CD4-positive, alpha-beta T cell treated with Interleukin-6 for 4 hours (primary cell): ENCODE results near the gene ACSBG1.

Source experiments
- DNase-seq: peaks from one replicate; pipeline ENCODE4 v3.0.0-alpha.2; 2020; ENCODE audit warnings: mixed read lengths

ACSBG1 gene

GRCh38 chr15:78129077-78129750 lies 105.2 kb downstream of the ACSBG1 start:
- no peak for DNase-seq

- no peak for DNase-seq
Measured at GRCh38 chr15:78127882-78128281, 106.5 kb downstream of the ACSBG1 start.

GRCh38 chr15:78125267-78125666 lies 109.1 kb downstream of the ACSBG1 start:
- no peak for DNase-seq

- no peak for DNase-seq
Measured at GRCh38 chr15:78120523-78120922, 113.8 kb downstream of the ACSBG1 start.
